H9 (cell line): Measurements from ENCODE around the gene IZUMO4. TPM values are rescaled to one million over a fixed set of nuclear protein-coding genes. Genes with fewer than 3 reads are reported as not detected.

Experiments used
- DNase-seq: peaks from one replicate; pipeline ENCODE4 v3.0.0-alpha.2; 2017
- H2AFZ ChIP-seq: one replicate; pipeline ENCODE4 v1.6.1; 2013; ENCODE audit warnings: mild to moderate bottlenecking, low read length, control low read depth, moderate library complexity
- H2AK5ac ChIP-seq: 2 replicates; pipeline ENCODE4 v1.6.1; 2013; ENCODE audit warnings: low read length, control low read depth, mixed read lengths; ENCODE audit not compliant: insufficient read length
- H2BK120ac ChIP-seq: one replicate; pipeline ENCODE4 v1.6.1; 2013; ENCODE audit warnings: low read depth, mild to moderate bottlenecking, low read length, control low read depth, inconsistent platforms; ENCODE audit not compliant: poor library complexity, severe bottlenecking
- H2BK12ac ChIP-seq: 2 replicates; pipeline ENCODE4 v1.6.1; 2013; ENCODE audit warnings: low read length, control low read depth, mixed read lengths, low read depth; ENCODE audit not compliant: insufficient read length
- H2BK15ac ChIP-seq: 2 replicates; pipeline ENCODE4 v1.6.1; 2013; ENCODE audit warnings: low read depth, low read length, control low read depth
- H2BK20ac ChIP-seq: one replicate; pipeline ENCODE4 v1.6.1; 2013; ENCODE audit warnings: low read depth, mild to moderate bottlenecking, low read length, control low read depth, inconsistent platforms; ENCODE audit not compliant: poor library complexity, severe bottlenecking
- H2BK5ac ChIP-seq: 2 replicates; pipeline ENCODE4 v1.6.1; 2013; ENCODE audit warnings: low read length, control low read depth, mixed read lengths; ENCODE audit not compliant: insufficient read length
- H3K14ac ChIP-seq: 2 replicates; pipeline ENCODE4 v1.6.1; 2013; ENCODE audit warnings: low read length, control low read depth; ENCODE audit not compliant: insufficient read depth
- H3K18ac ChIP-seq: 2 replicates; pipeline ENCODE4 v1.6.1; 2013; ENCODE audit warnings: low read depth, mild to moderate bottlenecking, mixed read lengths, low read length, control low read depth; ENCODE audit not compliant: insufficient read length
- H3K23ac ChIP-seq: 2 replicates; pipeline ENCODE4 v1.6.1; 2013; ENCODE audit warnings: low read length, control low read depth, mixed read lengths, low read depth; ENCODE audit not compliant: insufficient read length
- H3K23me2 ChIP-seq: 2 replicates; pipeline ENCODE4 v1.6.1; 2013; ENCODE audit warnings: low read depth, mild to moderate bottlenecking, mixed read lengths, low read length, control low read depth; ENCODE audit not compliant: insufficient read length, poor library complexity, severe bottlenecking
- H3K27ac ChIP-seq: 2 replicates; pipeline ENCODE4 v1.5.1; 2013; ENCODE audit warnings: low read length, control low read depth, mixed read lengths, low read depth; ENCODE audit not compliant: insufficient read length
- H3K27me3 ChIP-seq: 2 replicates; pipeline ENCODE4 v1.6.1; 2013; ENCODE audit warnings: low read length, control low read depth, inconsistent platforms; ENCODE audit not compliant: insufficient read depth
- H3K4ac ChIP-seq: 2 replicates; pipeline ENCODE4 v1.6.1; 2013; ENCODE audit warnings: low read depth, mild to moderate bottlenecking, control low read depth, inconsistent platforms, low read length, moderate library complexity
- H3K4me1 ChIP-seq: 2 replicates; pipeline ENCODE4 v1.6.1; 2013; ENCODE audit warnings: low read length, control low read depth, inconsistent platforms; ENCODE audit not compliant: insufficient read depth
- H3K4me2 ChIP-seq: 2 replicates; pipeline ENCODE4 v1.6.1; 2013; ENCODE audit warnings: low read length, control low read depth, mixed read lengths; ENCODE audit not compliant: insufficient read length, insufficient read depth
- H3K56ac ChIP-seq: 2 replicates; pipeline ENCODE4 v1.6.1; 2013; ENCODE audit warnings: low read depth, mild to moderate bottlenecking, mixed read lengths, low read length, control low read depth; ENCODE audit not compliant: insufficient read length
- H3K79me1 ChIP-seq: 2 replicates; pipeline ENCODE4 v1.6.1; 2013; ENCODE audit warnings: low read depth, mild to moderate bottlenecking, moderate library complexity, low read length, control low read depth, inconsistent platforms; ENCODE audit not compliant: insufficient read depth, poor library complexity, severe bottlenecking
- H3K79me2 ChIP-seq: 2 replicates; pipeline ENCODE4 v1.6.1; 2013; ENCODE audit warnings: low read length, control low read depth, inconsistent platforms; ENCODE audit not compliant: insufficient read depth
- H3K9ac ChIP-seq: 2 replicates; pipeline ENCODE4 v1.6.1; 2013; ENCODE audit warnings: low read length, control low read depth, mixed read lengths; ENCODE audit not compliant: insufficient read length; ENCODE audit errors: extremely low read depth
- H3K9me3 ChIP-seq: one replicate; pipeline ENCODE4 v1.6.1; 2013; ENCODE audit warnings: low read depth, low read length, inconsistent platforms; ENCODE audit not compliant: control insufficient read depth
- H3T11ph ChIP-seq: one replicate; pipeline ENCODE4 v1.6.1; 2013; ENCODE audit warnings: mild to moderate bottlenecking, low read length, control low read depth, inconsistent platforms
- H4K20me1 ChIP-seq: one replicate; pipeline ENCODE4 v1.6.1; 2013; ENCODE audit not compliant: control insufficient read depth, insufficient read length, insufficient read depth
- H4K5ac ChIP-seq: 2 replicates; pipeline ENCODE4 v1.6.1; 2013; ENCODE audit warnings: low read depth, mild to moderate bottlenecking, mixed read lengths, low read length, control low read depth; ENCODE audit not compliant: insufficient read length
- H4K8ac ChIP-seq: replicated peaks from 2 replicates; pipeline ENCODE4 v1.6.1; 2013; ENCODE audit warnings: low read length, control low read depth, mixed read lengths, low read depth; ENCODE audit not compliant: insufficient read length
- H4K91ac ChIP-seq: 2 replicates; pipeline ENCODE4 v1.6.1; 2013; ENCODE audit warnings: low read depth, mild to moderate bottlenecking, moderate library complexity, mixed read lengths, low read length, control low read depth; ENCODE audit not compliant: insufficient read length
- H3K27ac Mint-ChIP-seq, 3 experiments: 2 replicates in 2 of 3; 3 replicates in 1 of 3; pipeline ENCODE4 v1.8.0; 2020 to 2021; ENCODE audit warnings: mixed read lengths in 3 of 3, mild to moderate bottlenecking in 1 of 3, moderate library complexity in 1 of 3
- H3K27me3 Mint-ChIP-seq: 2 replicates; pipeline ENCODE4 v1.8.0; 2021; ENCODE audit warnings: low read depth, mild to moderate bottlenecking, moderate library complexity, mixed read lengths
- H3K36me3 Mint-ChIP-seq, 3 experiments: 2 replicates in 2 of 3; 3 replicates in 1 of 3; pipeline ENCODE4 v1.8.0; 2020 to 2021; ENCODE audit warnings: low read depth in 3 of 3, mixed read lengths in 3 of 3; ENCODE audit not compliant: insufficient read depth in 1 of 3
- H3K4me1 Mint-ChIP-seq, 2 experiments: 2 replicates each; pipeline ENCODE4 v1.8.0; 2020; ENCODE audit warnings: mixed read lengths in 2 of 2
- H3K4me3 Mint-ChIP-seq, 2 experiments: 2 replicates in 1 of 2; 3 replicates in 1 of 2; pipeline ENCODE4 v1.8.0; 2020 to 2021; ENCODE audit warnings: mild to moderate bottlenecking in 2 of 2, mixed read lengths in 2 of 2, moderate library complexity in 1 of 2
- H3K9me3 Mint-ChIP-seq, 2 experiments: 2 replicates in 1 of 2; 3 replicates in 1 of 2; pipeline ENCODE4 v1.8.0; 2020; ENCODE audit warnings: mild to moderate bottlenecking in 2 of 2, mixed read lengths in 2 of 2, moderate library complexity in 1 of 2
- CTCF ChIP-seq: fragments of 200-600 bp; sonication (generic); conservative IDR thresholded peaks from 3 replicates; pipeline ENCODE4 v1.8.0; 2021; ENCODE audit warnings: antibody characterized with exemption, mild to moderate bottlenecking
- WGBS: extraction: QIAGEN DNeasy Blood & Tissue Kit; methylation state at CpG from one replicate; pipeline ENCODE4 v1.1.7; 2013; ENCODE audit warnings: missing lambda C conversion rate, low lambda C conversion rate, mixed read lengths; ENCODE audit not compliant: insufficient read length; ENCODE audit errors: extremely low coverage; 5-methylcytosine and 5-hydroxymethylcytosine counted together
- total RNA-seq: library from RNA; stranded (reverse); gene quantifications from 2 replicates; pipeline ENCODE4 v1.2.1, GENCODE V29; 2021

IZUMO4 gene
- total RNA-seq, 1 experiment from 2014 or later, result 2.1 TPM

DNA sequence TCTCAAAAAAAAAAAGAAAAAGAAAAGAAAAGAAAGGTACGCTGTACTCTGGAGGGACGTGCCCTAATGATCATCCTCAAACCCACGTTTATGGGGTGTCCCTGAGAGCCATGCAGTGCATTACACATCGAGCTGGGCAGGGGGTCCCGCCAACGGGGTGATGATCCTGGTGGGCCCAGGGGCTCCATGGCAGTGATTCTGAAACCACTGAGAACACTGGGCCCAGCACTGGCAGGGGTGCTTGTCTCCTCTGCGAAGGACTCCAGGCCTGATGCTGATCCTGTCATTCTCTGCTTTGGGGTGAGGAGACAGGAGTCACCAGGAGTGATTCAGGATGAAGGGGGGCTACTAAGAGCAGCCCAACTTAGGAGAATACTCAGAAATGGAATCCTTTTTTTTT, 19.3 kb upstream of the IZUMO4 start:
- Histone ChIP-seq H3T11ph (no peak overlapping the region), H2AK5ac (no peak overlapping the region), H3K27ac (no peak overlapping the region), H4K91ac (no peak overlapping the region), H3K56ac (no peak overlapping the region), H3K79me1 (no peaks in the 10 kb centered on the region), H2BK5ac (no peak overlapping the region), H3K23ac (no peak overlapping the region), H3K18ac (no peak overlapping the region), H2BK20ac (no peak overlapping the region), H3K4me1 (no peaks in the 10 kb centered on the region), H3K4me2 (no peak overlapping the region), H3K14ac (no peak overlapping the region), H3K4ac (no peak overlapping the region), H3K27me3 (no peaks in the 10 kb centered on the region), H3K23me2 (no peaks in the 10 kb centered on the region), H2BK12ac (no peak overlapping the region), H3K79me2 (no peaks in the 10 kb centered on the region), H3K9me3 (no peaks in the 10 kb centered on the region), H4K20me1 (no peaks in the 10 kb centered on the region), H4K8ac (no peak overlapping the region), H2AFZ (no peak overlapping the region), H3K9ac (no peak overlapping the region), H2BK120ac (no peak overlapping the region), H4K5ac (no peak overlapping the region), H2BK15ac (no peak overlapping the region)
- peaks cover 3 to 19% (median 13%) of the 10 kb centered on the region in 3 experiments for H3K36me3 Mint-ChIP-seq
- H3K9me3 Mint-ChIP-seq, result no peaks in the 10 kb centered on the region
- no peak overlapping the region for H3K27ac Mint-ChIP-seq
- DNase-seq, result no peak
- H3K27me3 Mint-ChIP-seq, result no peaks in the 10 kb centered on the region
- H3K4me1 Mint-ChIP-seq, result no peaks in the 10 kb centered on the region
- WGBS, result no CpG with 5 or more reads among the region's 7 CpGs
- no peak overlapping the region for H3K4me3 Mint-ChIP-seq
- TF ChIP-seq CTCF, result no peak
